Stimulated activated CD8-positive, alpha-beta memory T cell treated with anti-CD3 and anti-CD28 coated beads, Interleukin-15, amount 100 ng/mL, for 1 hour (primary cell): ENCODE results near the gene CSTPP1.
"Not testable (repeated sequence)": the region's sequence is repeated elsewhere in the genome, so short reads cannot be mapped to it uniquely, and the experiment has no call there.

ENCODE experiments used
- DNase-seq: peaks from one replicate; pipeline ENCODE4 v3.0.0-alpha.2; 2020; ENCODE audit warnings: low read depth

The CSTPP1 gene

GRCh38 chr11:47050284-47050683, 113.7 kb downstream of the CSTPP1 start:
- no peak for DNase-seq

- DNase-seq, result no peak
Measured at GRCh38 chr11:47051217-47051616, 114.7 kb downstream of the CSTPP1 start.

- DNase-seq, result no peak
Measured at GRCh38 chr11:47052165-47052564, 115.6 kb downstream of the CSTPP1 start.

DNA sequence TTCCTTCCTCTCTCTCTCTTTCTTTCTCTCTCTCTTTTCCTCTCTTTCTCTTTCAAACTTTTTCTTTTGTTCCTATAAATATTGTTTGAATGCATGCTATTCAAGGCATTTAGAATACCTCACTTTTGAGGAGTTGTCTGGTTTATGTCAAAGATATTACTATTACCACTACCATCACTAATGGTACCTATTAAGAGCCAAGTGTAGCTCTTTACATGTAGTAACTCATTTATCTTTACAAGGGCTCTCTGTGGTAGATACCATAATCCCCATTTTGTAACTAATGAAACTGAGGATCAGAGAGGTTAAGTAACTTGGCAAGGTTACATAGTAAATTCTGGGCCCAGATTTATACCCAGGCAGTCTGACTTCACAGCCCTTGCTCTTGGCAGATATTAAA, 116.0 kb downstream of the CSTPP1 start:
- DNase-seq, result no peak

DNA sequence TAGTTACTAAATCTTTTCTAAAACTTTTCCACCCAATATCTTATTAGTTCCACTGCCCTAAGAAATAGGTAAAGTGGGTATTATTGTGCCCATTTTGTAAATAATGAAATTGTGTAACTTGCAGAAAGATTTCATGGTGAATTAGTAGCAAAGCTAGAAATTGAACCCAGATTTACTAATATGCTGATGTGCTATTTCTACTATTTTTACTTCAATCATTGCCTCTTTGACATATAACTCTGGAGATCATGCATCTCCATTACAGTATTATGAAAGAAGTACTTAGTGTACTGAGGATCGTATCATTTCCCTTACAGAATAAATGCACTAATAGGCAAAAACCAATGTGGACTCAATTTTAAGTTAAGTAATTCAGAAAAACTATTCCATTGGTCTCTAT, 119.0 kb downstream of the CSTPP1 start:
- no peak for DNase-seq

GRCh38 chr11:47056261-47056915, 119.8 kb downstream of the CSTPP1 start:
- no peak for DNase-seq

DNA sequence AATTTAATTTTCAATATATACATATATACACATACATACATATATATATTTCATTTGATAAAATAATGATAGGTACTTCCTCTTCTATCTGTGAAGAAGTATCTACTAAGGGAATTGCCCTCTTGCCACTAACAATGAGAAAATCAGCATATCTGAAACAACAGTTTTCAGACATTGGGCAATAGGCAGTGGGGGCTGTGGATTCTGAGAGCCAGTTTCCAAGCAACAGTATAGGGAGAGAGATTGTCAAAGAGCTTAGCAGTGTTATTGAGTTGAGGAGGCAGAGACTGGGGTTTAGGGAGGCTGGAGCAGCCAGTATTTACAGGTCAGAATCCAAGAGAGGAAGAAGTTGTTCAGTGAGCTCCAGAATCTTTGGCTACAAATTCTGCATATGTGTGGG, 120.8 kb downstream of the CSTPP1 start:
- no peak for DNase-seq

DNA sequence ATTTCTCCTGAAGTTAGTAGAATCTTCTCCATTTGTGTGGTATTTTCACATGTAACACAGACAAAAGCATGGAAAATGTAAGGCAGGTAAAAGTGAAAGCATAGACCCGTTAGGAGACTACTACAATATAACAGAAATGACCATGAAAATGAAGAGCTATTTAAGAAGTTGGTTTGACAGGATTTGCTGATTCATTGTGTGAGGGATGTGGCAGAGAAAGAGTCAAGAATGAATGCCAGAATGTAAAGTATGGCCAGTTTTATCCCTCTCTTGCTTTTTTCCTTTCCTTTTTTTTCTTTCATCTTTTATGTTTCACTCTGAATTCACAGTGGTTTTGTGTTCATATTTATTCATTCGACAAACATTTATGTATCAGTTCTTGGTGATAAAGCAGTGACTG, 124.2 kb downstream of the CSTPP1 start:
- DNase-seq, result no peak

GRCh38 chr11:47061429-47062178, 125.0 kb downstream of the CSTPP1 start:
- no peak for DNase-seq

- no peak for DNase-seq
Measured at GRCh38 chr11:47062736-47063135, 126.2 kb downstream of the CSTPP1 start.

DNA sequence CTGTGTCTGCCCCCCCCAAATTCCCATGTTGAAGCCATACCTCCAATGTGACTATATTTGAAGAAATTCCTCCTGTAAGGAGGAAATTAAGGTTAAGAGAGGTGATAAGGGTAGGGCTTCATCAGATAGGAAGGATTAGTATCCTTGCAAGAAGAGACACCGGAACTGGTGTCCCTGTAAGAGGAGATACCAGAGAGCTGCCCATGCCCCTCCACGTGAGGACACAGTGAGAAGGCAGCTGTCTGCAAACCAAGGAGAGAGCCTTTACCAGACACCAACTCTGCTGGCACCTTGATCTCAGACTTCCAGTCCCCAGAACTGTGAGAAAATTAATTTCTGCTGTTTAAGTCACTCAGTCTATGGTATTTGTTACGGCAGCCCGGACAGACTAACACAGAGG, 130.8 kb downstream of the CSTPP1 start:
- DNase-seq, result no peak

GRCh38 chr11:47070769-47071168, 134.2 kb downstream of the CSTPP1 start:
- DNase-seq, result no peak

DNA sequence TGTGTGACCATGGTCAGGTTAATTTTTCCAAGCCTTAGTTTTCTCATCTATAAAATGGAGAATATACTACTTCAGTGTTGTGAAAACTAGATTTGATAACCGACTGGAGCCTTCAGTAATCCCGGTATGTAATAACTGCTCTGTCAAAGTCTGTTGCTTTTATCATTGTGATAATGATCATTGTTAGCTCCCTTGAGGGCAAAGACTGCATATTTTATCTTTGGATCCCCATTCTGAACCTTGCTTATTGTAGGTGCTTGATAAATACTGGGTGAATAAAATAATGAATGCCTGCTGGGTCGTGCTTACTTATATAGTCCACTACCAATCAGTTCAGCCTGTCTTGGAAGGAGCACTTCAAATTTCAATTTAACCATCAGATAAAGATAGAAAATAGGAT, 134.8 kb downstream of the CSTPP1 start:
- DNase-seq, result no peak

GRCh38 chr11:47071791-47072261, 135.3 kb downstream of the CSTPP1 start:
- DNase-seq, result no peak

DNA sequence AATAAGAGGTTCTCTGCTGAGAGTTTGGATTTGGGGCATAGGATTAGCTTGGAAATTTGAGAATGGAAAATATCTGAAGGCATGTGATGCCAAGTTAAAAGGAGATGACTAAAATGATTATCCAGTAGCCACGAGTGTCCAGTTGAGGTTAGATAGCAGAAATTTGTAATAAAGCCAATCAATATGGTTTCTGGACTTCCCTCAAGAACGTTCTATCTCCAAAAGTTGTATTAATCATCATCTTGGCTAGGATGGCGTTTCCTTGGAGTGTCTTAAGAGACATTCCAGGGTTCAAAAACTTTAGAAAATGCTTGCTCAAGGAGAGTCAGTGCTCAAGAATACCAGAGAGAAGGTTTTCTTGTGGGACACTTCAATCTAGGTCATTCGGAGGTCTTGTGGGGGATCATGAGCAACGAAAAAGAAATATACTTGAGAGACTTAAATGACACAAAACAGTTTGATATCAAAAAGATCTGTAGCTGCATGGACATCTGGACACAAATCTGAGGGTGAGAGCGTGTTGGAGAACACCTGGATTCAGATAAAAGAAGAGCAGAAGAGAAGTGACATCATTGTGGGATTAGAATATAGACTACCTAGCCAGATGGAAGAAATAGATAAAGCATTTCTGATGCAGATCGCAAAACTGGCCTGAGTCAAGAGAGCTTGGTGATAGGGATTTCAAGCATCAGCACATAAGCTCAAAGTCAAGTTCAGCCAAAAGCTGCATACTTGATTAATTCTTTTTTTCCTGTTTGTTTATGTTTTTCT, 142.4 kb downstream of the CSTPP1 start:
- DNase-seq, result no peak

- not testable (repeated sequence) for DNase-seq
Measured at GRCh38 chr11:47080775-47081174, 144.2 kb downstream of the CSTPP1 start.

- no peak for DNase-seq
Measured at GRCh38 chr11:47083913-47084312, 147.4 kb downstream of the CSTPP1 start.

- DNase-seq, result no peak
Measured at GRCh38 chr11:47087801-47088200, 151.2 kb downstream of the CSTPP1 start.

DNA sequence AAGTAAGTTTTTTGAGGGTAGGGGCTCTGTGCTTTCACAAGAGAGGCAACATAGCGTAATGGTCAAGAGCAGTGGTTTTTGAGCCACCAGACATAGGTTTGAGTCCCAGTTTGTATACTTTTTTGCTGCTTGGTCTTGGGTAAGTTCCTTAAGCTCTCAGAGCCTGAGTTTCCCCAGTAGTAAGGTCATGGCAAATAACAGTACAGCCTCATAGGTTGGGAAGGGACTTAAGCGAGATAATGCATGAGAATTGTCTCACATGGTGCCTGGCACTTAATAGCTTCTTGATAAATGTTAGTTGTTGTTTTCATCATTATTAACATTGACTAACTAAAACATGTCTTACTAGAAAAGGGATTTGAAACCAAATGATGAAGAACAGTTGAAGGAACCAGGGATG, 157.0 kb downstream of the CSTPP1 start:
- no peak for DNase-seq

- DNase-seq, result not testable (repeated sequence)
Measured at GRCh38 chr11:47096871-47097270, 160.3 kb downstream of the CSTPP1 start.

DNA sequence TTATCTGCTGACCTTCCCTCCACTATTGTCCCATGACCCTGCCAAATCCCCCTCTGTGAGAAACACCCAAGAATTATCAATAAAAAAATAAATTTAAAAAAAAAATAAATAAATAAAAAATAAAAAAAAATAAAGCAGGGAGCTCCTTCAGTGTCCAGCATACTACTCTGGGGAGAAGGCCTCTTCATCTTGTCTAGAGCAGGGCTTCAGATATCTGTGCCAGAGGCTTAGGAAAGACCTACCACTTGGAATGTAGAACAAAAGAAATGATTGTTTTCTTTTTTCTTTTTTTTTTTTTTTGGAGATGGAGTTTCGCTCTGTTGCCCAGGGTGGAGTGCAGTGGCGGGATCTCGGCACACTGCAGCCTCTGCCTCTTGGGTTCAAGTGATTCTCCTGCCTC, 161.7 kb downstream of the CSTPP1 start:
- DNase-seq, result not testable (repeated sequence)

GRCh38 chr11:47099214-47099917, 162.8 kb downstream of the CSTPP1 start:
- DNase-seq, result no peak
